ENCODE measurements around the gene TRIM16.
"Not testable (repeated sequence)": the region's sequence is repeated elsewhere in the genome, so short reads cannot be mapped to it uniquely, and the experiment has no call there.

Gene TRIM16

GRCh38 chr17:15588017-15588416, 96.1 kb downstream of the TRIM16 start:
- not testable (repeated sequence) for H3K27me3 ChIP-seq (replicated peaks; ENCODE audit: control insufficient read depth, insufficient read depth, low read length); H3K4me3 ChIP-seq (replicated peaks; ENCODE audit: low read depth, low read length); H3K36me3 ChIP-seq (ENCODE audit: control insufficient read depth, insufficient read depth, low read length); DNase-seq (ENCODE audit: extremely low read depth, insufficient read length)

GRCh38 chr17:15583313-15583712, 100.8 kb downstream of the TRIM16 start:
- not testable (repeated sequence) for DNase-seq (ENCODE audit: extremely low read depth, insufficient read length); H3K36me3 ChIP-seq (ENCODE audit: control insufficient read depth, insufficient read depth, low read length); H3K4me3 ChIP-seq (replicated peaks; ENCODE audit: low read depth, low read length); H3K27me3 ChIP-seq (replicated peaks; ENCODE audit: control insufficient read depth, insufficient read depth, low read length)

- not testable (repeated sequence) for H3K4me3 ChIP-seq (replicated peaks; ENCODE audit: low read depth, low read length); DNase-seq (ENCODE audit: extremely low read depth, insufficient read length); H3K36me3 ChIP-seq (ENCODE audit: control insufficient read depth, insufficient read depth, low read length); H3K27me3 ChIP-seq (replicated peaks; ENCODE audit: control insufficient read depth, insufficient read depth, low read length)
These were observed 102.6 kb downstream of the TRIM16 start for GRCh38 chr17:15581462-15581861.

Data from GM06990 (cell line).